GM23338 (cell line): ENCODE data around the gene ZNF516. TPM values are rescaled to one million over a fixed set of nuclear protein-coding genes. Genes with fewer than 3 reads are reported as not detected.

Experiments used
- ATAC-seq: fragments of 200-7000 bp; cut with Tn5 transposase; 3 replicates; pipeline ENCODE4 v1.9.1; 2020
- DNase-seq: peaks from one replicate; pipeline ENCODE4 v3.0.0-alpha.2; 2015; ENCODE audit warnings: low spot score
- H2AFZ ChIP-seq: fragments of 200-600 bp; sonication (generic); 2 replicates; pipeline ENCODE4 v1.8.0; 2016; ENCODE audit warnings: antibody characterized with exemption, mild to moderate bottlenecking, moderate library complexity
- H3F3A ChIP-seq: fragments of 200-600 bp; sonication (generic); replicated peaks from 2 replicates; pipeline ENCODE4 v1.8.0; 2017; ENCODE audit warnings: antibody characterized with exemption, mixed run types, low read depth
- H3K27ac ChIP-seq: fragments of 200-600 bp; sonication (generic); 2 replicates; pipeline ENCODE4 v1.6.1; 2016; ENCODE audit warnings: low read depth
- H3K27me3 ChIP-seq: fragments of 200-600 bp; sonication (generic); 2 replicates; pipeline ENCODE4 v1.8.0; 2016; ENCODE audit warnings: mild to moderate bottlenecking, mixed run types, moderate library complexity; ENCODE audit not compliant: insufficient read depth
- H3K36me3 ChIP-seq: fragments of 200-600 bp; sonication (generic); 2 replicates; pipeline ENCODE4 v1.8.0; 2016; ENCODE audit warnings: mild to moderate bottlenecking; ENCODE audit not compliant: insufficient read depth
- H3K4me1 ChIP-seq: fragments of 200-600 bp; sonication (generic); 2 replicates; pipeline ENCODE4 v1.8.0; 2016; ENCODE audit warnings: mild to moderate bottlenecking, moderate library complexity; ENCODE audit not compliant: insufficient read depth
- H3K4me2 ChIP-seq: fragments of 200-600 bp; sonication (generic); 2 replicates; pipeline ENCODE4 v1.7.1; 2017; ENCODE audit warnings: mixed run types
- H3K4me3 ChIP-seq: fragments of 200-600 bp; sonication (generic); 2 replicates; pipeline ENCODE4 v1.6.1; 2016; ENCODE audit warnings: mixed run types
- H3K79me2 ChIP-seq: fragments of 200-600 bp; sonication (generic); replicated peaks from 2 replicates; pipeline ENCODE4 v1.8.0; 2017; ENCODE audit warnings: mild to moderate bottlenecking; ENCODE audit not compliant: insufficient read depth
- H3K9me2 ChIP-seq: fragments of 200-600 bp; sonication (generic); 2 replicates; pipeline ENCODE4 v1.8.0; 2017; ENCODE audit not compliant: insufficient read depth
- H4K20me1 ChIP-seq: fragments of 200-600 bp; sonication (generic); replicated peaks from 2 replicates; pipeline ENCODE4 v1.8.0; 2017; ENCODE audit warnings: mild to moderate bottlenecking; ENCODE audit not compliant: insufficient read depth
- H3K27ac Mint-ChIP-seq: 2 replicates; pipeline ENCODE4 v1.8.0; 2020; ENCODE audit warnings: inconsistent platforms, mild to moderate bottlenecking, moderate library complexity, mixed read lengths
- H3K27me3 Mint-ChIP-seq: 3 replicates; pipeline ENCODE4 v1.8.0; 2022; ENCODE audit warnings: low read depth, mild to moderate bottlenecking, moderate library complexity, mixed read lengths, inconsistent platforms; ENCODE audit not compliant: insufficient read depth, poor library complexity
- H3K36me3 Mint-ChIP-seq: 3 replicates; pipeline ENCODE4 v1.8.0; 2021; ENCODE audit warnings: low read depth, mild to moderate bottlenecking, inconsistent platforms, moderate library complexity, mixed read lengths
- H3K4me1 Mint-ChIP-seq: 3 replicates; pipeline ENCODE4 v1.8.0; 2020; ENCODE audit warnings: mild to moderate bottlenecking, inconsistent platforms, mixed read lengths
- H3K4me3 Mint-ChIP-seq: 3 replicates; pipeline ENCODE4 v1.8.0; 2021; ENCODE audit warnings: moderate library complexity, mild to moderate bottlenecking, inconsistent platforms, mixed read lengths
- H3K9me3 Mint-ChIP-seq: 3 replicates; pipeline ENCODE4 v1.8.0; 2020; ENCODE audit warnings: moderate library complexity, mild to moderate bottlenecking, inconsistent platforms, mixed read lengths
- CREB1 ChIP-seq: fragments of 250-450 bp; sonication (Bioruptor Pico); IDR thresholded peaks from 2 replicates; pipeline ENCODE4 v1.5.0; 2020; ENCODE audit warnings: low read depth, mild to moderate bottlenecking, moderate library complexity
- CTCF ChIP-seq, 2 experiments: fragments of 200-600 bp in 1 of 2; sonication (generic) in 1 of 2; conservative IDR thresholded peaks; 2 replicates each; pipeline versions ENCODE4 v1.5.1 to v1.6.1; 2016 to 2017; ENCODE audit warnings: antibody characterized with exemption in 2 of 2, low read depth in 2 of 2, mild to moderate bottlenecking in 2 of 2, moderate library complexity in 1 of 2
- ETS1 ChIP-seq: IDR thresholded peaks from 2 replicates; pipeline ENCODE4 v1.6.1; 2016; ENCODE audit warnings: antibody characterized with exemption
- EZH2 ChIP-seq: fragments of 200-600 bp; sonication (generic); IDR thresholded peaks from one replicate; pipeline ENCODE4 v1.8.0; 2017; ENCODE audit warnings: antibody characterized with exemption, mild to moderate bottlenecking, low read depth; ENCODE audit not compliant: unreplicated experiment
- EZH2phosphoT487 ChIP-seq: fragments of 200-600 bp; sonication (generic); IDR thresholded peaks from one replicate; pipeline ENCODE4 v1.8.1; 2018; ENCODE audit warnings: antibody characterized with exemption; ENCODE audit not compliant: unreplicated experiment
- JUNB ChIP-seq: IDR thresholded peaks from one replicate; pipeline ENCODE4 v1.6.1; 2016; ENCODE audit warnings: antibody characterized with exemption; ENCODE audit not compliant: unreplicated experiment
- NANOG ChIP-seq: IDR thresholded peaks from 2 replicates; pipeline ENCODE4 v1.6.1; 2016; ENCODE audit warnings: antibody characterized with exemption, borderline replicate concordance
- POLR2AphosphoS5 ChIP-seq: IDR thresholded peaks from 2 replicates; pipeline ENCODE4 v1.6.1; 2016; ENCODE audit warnings: antibody characterized with exemption, low read depth
- REST ChIP-seq: IDR thresholded peaks from one replicate; pipeline ENCODE4 v1.6.1; 2018; ENCODE audit warnings: antibody characterized with exemption; ENCODE audit not compliant: unreplicated experiment
- STAT1 ChIP-seq: IDR thresholded peaks from one replicate; pipeline ENCODE4 v1.6.1; 2016; ENCODE audit warnings: antibody characterized with exemption; ENCODE audit not compliant: unreplicated experiment
- ZNF114 ChIP-seq: fragments of 250-450 bp; sonication (Bioruptor Pico); IDR thresholded peaks from 2 replicates; pipeline ENCODE4 v1.5.0; 2020; ENCODE audit warnings: mild to moderate bottlenecking, moderate library complexity
- ZNF331 ChIP-seq: fragments of 250-450 bp; sonication (Bioruptor Pico); IDR thresholded peaks from 2 replicates; pipeline ENCODE4 v1.5.0; 2020; ENCODE audit warnings: low read depth, mild to moderate bottlenecking, moderate library complexity
- ZNF462 ChIP-seq: fragments of 250-450 bp; sonication (Bioruptor Pico); IDR thresholded peaks from 2 replicates; pipeline ENCODE4 v1.5.0; 2020; ENCODE audit warnings: mild to moderate bottlenecking, moderate library complexity
- polyA plus RNA-seq: library from polyadenylated mRNA; unstranded; fragments of >200 nt; fragmentation: Nextera tagmentation; extraction: Ambion mirVana; gene quantifications from 2 replicates; pipeline ENCODE4 v1.2.1, GENCODE V29; 2016
- total RNA-seq: library from RNA; depleted of rRNA; stranded (reverse); fragments of >200 nt; shearing (Covaris generic); gene quantifications from 2 replicates; pipeline ENCODE4 v1.2.3, GENCODE V29; 2014

ZNF516 gene
- total and polyA plus RNA-seq, 2 experiments from 2014 or later, result 11.9 to 24.2 TPM

- Mint-ChIP-seq H3K27ac (peak overlapping the region; percentile 14; the same call in 1 of the 2 replicates), H3K4me1 (peaks cover 33% of the 10 kb centered on the region), H3K27me3 (peaks cover 3% of the 10 kb centered on the region), H3K9me3 (no peaks in the 10 kb centered on the region), H3K4me3 (no peak overlapping the region), H3K36me3 (peaks cover 16% of the 10 kb centered on the region; the same call in 2 of the 3 replicates)
- Histone ChIP-seq H3K27ac (no peak overlapping the region), H3K4me2 (peak overlapping the region; percentile 54), H4K20me1 (no peaks in the 10 kb centered on the region), H3K4me1 (peaks cover 19% of the 10 kb centered on the region), H2AFZ (no peak overlapping the region), H3K4me3 (no peak overlapping the region), H3K36me3 (no peaks in the 10 kb centered on the region), H3K27me3 (no peaks in the 10 kb centered on the region), H3F3A (no peaks in the 10 kb centered on the region), H3K79me2 (no peaks in the 10 kb centered on the region; the same call in 1 of the 2 replicates), H3K9me2 (no peaks in the 10 kb centered on the region)
- DNase-seq (no peak), ATAC-seq (no peak)
- TF ChIP-seq CTCF (conservative IDR thresholded peaks at IDR 0.05; ENCODE audit: low read depth in 2 of 2), result no peak
- no peak for TF ChIP-seq NANOG
- TF ChIP-seq ETS1, result no peak
- no peak for TF ChIP-seq ZNF462
- TF ChIP-seq STAT1, result no peak
- TF ChIP-seq REST, result no peak
- no peak for TF ChIP-seq ZNF114 (CRISPR knock-in tag)
- no peak for TF ChIP-seq EZH2
- no peak for TF ChIP-seq EZH2phosphoT487
- no peak for TF ChIP-seq JUNB
- no peak for TF ChIP-seq CREB1
- no peak for TF ChIP-seq ZNF331 (CRISPR knock-in tag)
- no peak for TF ChIP-seq POLR2AphosphoS5
Measured at GRCh38 chr18:76373297-76373696, 121.7 kb downstream of the ZNF516 start.
